Stomach (tissue), 4 donors: ENCODE results near the gene OCIAD1.

ENCODE experiments used
- POLR2A ChIP-seq, 4 donors: fragments of 450-650 bp; IDR thresholded peaks; one replicate each; pipeline ENCODE4 v1.6.1; 2016; ENCODE audit warnings: antibody characterized with exemption in 4 of 4, control low read depth in 2 of 4, mild to moderate bottlenecking in 1 of 4, moderate library complexity in 1 of 4
- POLR2AphosphoS5 ChIP-seq, 3 donors: sonication (generic); formaldehyde crosslinking; IDR thresholded peaks; one replicate each; pipeline ENCODE4 v1.6.1; 2016; ENCODE audit warnings: antibody characterized with exemption in 3 of 3

- no peak for TF ChIP-seq POLR2A (IDR thresholded peaks at IDR 0.05)
- no peak for TF ChIP-seq POLR2AphosphoS5 (IDR thresholded peaks at IDR 0.05)
These were observed 15.4 kb upstream of the OCIAD1 start for GRCh38 chr4:48815483-48815882.
